Measurements from ENCODE around the gene NLRP6. TPM values are rescaled to one million over a fixed set of nuclear protein-coding genes. Genes with fewer than 3 reads are reported as not detected.
A peak's percentile ranks its signal among the peaks of the same experiment; 100 is the strongest.

The NLRP6 gene
- total and polyA plus RNA-seq, 8 donors, result 0.06 to 1.5 (median 0.17) TPM; not detected in 4

- intact Hi-C loops (cut with DNase I), result no loop called here
- H3K4me1 ChIP-seq, result peaks cover 9 to 23% of the 10 kb centered on the region in 2 donors
- H3K9me3 ChIP-seq, result no peaks in the 10 kb centered on the region
- TF ChIP-seq, protein P1, sequence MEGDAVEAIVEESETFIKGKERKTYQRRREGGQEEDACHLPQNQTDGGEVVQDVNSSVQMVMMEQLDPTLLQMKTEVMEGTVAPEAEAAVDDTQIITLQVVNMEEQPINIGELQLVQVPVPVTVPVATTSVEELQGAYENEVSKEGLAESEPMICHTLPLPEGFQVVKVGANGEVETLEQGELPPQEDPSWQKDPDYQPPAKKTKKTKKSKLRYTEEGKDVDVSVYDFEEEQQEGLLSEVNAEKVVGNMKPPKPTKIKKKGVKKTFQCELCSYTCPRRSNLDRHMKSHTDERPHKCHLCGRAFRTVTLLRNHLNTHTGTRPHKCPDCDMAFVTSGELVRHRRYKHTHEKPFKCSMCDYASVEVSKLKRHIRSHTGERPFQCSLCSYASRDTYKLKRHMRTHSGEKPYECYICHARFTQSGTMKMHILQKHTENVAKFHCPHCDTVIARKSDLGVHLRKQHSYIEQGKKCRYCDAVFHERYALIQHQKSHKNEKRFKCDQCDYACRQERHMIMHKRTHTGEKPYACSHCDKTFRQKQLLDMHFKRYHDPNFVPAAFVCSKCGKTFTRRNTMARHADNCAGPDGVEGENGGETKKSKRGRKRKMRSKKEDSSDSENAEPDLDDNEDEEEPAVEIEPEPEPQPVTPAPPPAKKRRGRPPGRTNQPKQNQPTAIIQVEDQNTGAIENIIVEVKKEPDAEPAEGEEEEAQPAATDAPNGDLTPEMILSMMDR (IDR thresholded peaks at IDR 0.05), result no peak
- no peak overlapping the region for H3K4me3 ChIP-seq
- peaks cover 0 to 76% of the 10 kb centered on the region in 2 donors for H3K36me3 ChIP-seq
- H3K27me3 ChIP-seq, result no peaks in the 10 kb centered on the region
- DNase-seq (no peak), ATAC-seq (no peak)
- H3K27ac ChIP-seq, result no peak overlapping the region
Measured at GRCh38 chr11:241634-242033, 36.6 kb upstream of the NLRP6 start.

DNA sequence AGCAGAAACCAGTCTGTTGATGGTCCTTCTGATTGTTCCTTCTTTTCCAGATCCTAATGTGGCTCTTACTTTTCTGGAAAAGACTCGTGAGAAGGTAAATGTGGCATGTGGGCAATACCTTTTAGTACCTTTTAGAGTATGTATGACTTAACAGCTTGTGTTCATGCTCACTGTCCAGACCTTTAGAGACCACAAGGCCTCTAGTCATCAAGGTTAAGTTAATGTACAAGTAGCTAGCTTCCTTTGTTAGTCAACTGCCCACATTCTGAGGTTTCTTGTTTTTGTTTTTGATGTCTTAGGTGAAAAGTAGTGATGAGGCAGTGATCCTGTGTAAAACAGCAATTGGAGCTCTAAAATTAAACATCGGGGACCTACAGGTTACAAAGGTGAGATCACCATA is 33.8 kb upstream of the NLRP6 start:
- DNase-seq, result no peak
- intact Hi-C loops (cut with DNase I), result no loop called here
- Histone ChIP-seq H3K27ac (no peak overlapping the region), H3K27me3 (no peaks in the 10 kb centered on the region), H3K4me3 (no peak overlapping the region), H3K9me3 (no peaks in the 10 kb centered on the region), H3K4me1 (peaks cover 0 to 3% of the 10 kb centered on the region in 2 donors), H3K36me3 (peaks cover 0 to 95% of the 10 kb centered on the region in 2 donors)
- TF ChIP-seq, protein P1 (IDR thresholded peaks at IDR 0.05), result no peak
- ATAC-seq, result no peak

- TF ChIP-seq, protein P1 (IDR thresholded peaks at IDR 0.05), result no peak
- intact Hi-C loops (cut with DNase I), result no loop called here
- Histone ChIP-seq H3K27ac (no peak overlapping the region), H3K4me1 (no peaks in the 10 kb centered on the region), H3K9me3 (no peaks in the 10 kb centered on the region), H3K36me3 (peaks cover 0 to 96% of the 10 kb centered on the region in 2 donors), H3K4me3 (no peak overlapping the region), H3K27me3 (no peaks in the 10 kb centered on the region)
- ATAC-seq (no peak), DNase-seq (no peak)
Measured at GRCh38 chr11:249062-249461, 29.1 kb upstream of the NLRP6 start.

DNA sequence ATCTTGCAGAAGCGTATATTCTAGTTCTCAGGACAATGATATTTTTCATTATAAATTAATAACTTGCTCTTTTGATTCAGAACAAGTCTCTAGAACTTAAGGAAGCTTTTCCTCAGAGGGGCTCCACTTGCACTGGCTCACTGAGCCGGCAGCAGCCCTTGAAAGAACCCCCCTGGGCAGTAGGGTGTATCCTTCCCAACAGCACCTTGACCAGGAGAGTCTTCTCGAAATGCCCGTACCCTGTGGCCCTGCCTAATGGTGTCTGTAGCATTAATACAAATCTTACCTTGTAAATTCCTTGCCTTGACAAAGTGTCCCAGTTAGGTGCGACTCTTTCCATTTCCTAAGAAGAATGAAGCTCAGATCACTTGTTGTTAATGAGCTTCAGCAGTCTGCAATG is 27.9 kb upstream of the NLRP6 start:
- TF ChIP-seq, protein P1 (IDR thresholded peaks at IDR 0.05), result no peak
- no peak for DNase-seq
- Histone ChIP-seq H3K4me3 (no peak overlapping the region), H3K27ac (no peak overlapping the region), H3K36me3 (peaks cover 0 to 84% of the 10 kb centered on the region in 2 donors), H3K27me3 (no peaks in the 10 kb centered on the region), H3K4me1 (no peaks in the 10 kb centered on the region), H3K9me3 (no peaks in the 10 kb centered on the region)
- intact Hi-C loops (cut with DNase I), result no loop called here
- ATAC-seq, result no peak

DNA sequence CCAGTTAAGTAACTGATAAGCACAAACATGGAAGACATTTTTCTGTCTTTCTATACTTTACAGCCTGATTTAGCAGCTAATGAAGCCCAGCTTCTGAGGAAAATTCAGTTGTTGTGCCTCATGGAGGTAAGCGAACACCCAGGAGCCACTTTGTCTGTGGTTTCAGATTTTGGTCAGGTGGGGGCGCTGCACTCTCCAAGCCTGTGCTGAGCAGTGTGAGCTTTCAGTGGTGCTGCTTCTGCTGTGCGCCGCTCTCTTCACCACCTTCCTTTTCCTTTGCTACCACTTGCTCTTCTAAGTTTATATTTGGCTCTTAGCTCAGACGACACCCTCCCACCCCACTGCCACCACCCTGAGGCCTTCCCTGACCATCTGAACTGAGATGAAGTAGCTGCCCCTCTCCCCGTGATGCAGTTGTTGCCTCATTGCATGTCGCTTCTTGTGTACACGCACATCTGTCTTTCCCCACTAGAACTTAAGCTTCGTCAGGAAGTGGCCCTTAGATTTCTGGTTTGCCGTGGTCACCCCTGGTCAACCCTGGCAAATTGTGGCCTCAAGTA is 27.4 kb upstream of the NLRP6 start:
- ATAC-seq (peak; percentile 89), DNase-seq (peak in 1 of 4 donors; percentile 48)
- H3K36me3 ChIP-seq, result peaks cover 0 to 81% of the 10 kb centered on the region in 2 donors
- no peaks in the 10 kb centered on the region for H3K9me3 ChIP-seq
- TF ChIP-seq, protein P1 (IDR thresholded peaks at IDR 0.05), result peak; percentile 33 to 68
- H3K27me3 ChIP-seq, result no peaks in the 10 kb centered on the region
- no peaks in the 10 kb centered on the region for H3K4me1 ChIP-seq
- no peak overlapping the region for H3K4me3 ChIP-seq
- H3K27ac ChIP-seq, result no peak overlapping the region
- intact Hi-C loops (cut with DNase I), result no loop called here

Data from left lung (tissue), 10 donors.